ENCODE measurements around the gene ATP12A. TPM values are rescaled to one million over a fixed set of nuclear protein-coding genes. Genes with fewer than 3 reads are reported as not detected.
A peak's percentile ranks its signal among the peaks of the same experiment; 100 is the strongest.

The ATP12A gene
- total and polyA plus RNA-seq, 2 donors = 0.28 to 2.2 TPM

DNA sequence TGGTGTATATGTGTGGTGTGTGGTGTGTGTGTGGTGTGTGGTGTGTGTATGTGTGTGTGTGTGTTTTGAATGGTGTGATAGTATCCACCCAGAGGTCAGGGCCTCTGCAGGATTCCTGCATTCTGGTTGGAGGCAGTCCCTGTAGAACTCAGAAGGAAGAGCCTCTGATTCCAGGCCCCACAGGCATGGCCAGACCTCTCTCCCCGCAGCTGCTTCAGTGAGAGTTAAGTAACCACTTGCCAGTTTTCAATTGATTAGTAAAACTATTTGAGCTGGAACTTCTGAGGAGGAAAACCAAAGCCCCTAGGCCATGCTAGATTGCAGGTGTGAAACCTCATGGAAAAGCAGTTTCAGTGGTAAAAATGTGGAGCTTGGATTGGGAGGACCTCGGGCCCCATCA, 2.1 kb downstream of the ATP12A start:
- Histone ChIP-seq H3K9me3 (ENCODE audit: control insufficient read depth in 2 of 2, insufficient read depth in 1 of 2, low read length in 1 of 2) (no peaks in the 10 kb centered on the region), H3K4me3 (ENCODE audit: low read length in 2 of 2) (no peak overlapping the region), H3K36me3 (ENCODE audit: control insufficient read depth in 2 of 2, insufficient read depth in 2 of 2, low read length in 1 of 2) (no peaks in the 10 kb centered on the region), H3K27ac (ENCODE audit: low read depth in 1 of 2, low read length in 1 of 2) (no peak overlapping the region), H3K27me3 (ENCODE audit: control insufficient read depth in 2 of 2, insufficient read depth in 1 of 2, low read length in 1 of 2) (peaks cover 21 to 53% of the 10 kb centered on the region in 2 donors), H3K4me1 (ENCODE audit: control insufficient read depth in 2 of 2, insufficient read depth in 2 of 2, low read length in 2 of 2) (peaks cover 19 to 29% of the 10 kb centered on the region in 2 donors)
- no peak for DNase-seq (ENCODE audit: low read depth in 6 of 9, low spot score in 9 of 9)
- WGBS = 79% methylated on average over 2 of the region's 2 CpGs

DNA sequence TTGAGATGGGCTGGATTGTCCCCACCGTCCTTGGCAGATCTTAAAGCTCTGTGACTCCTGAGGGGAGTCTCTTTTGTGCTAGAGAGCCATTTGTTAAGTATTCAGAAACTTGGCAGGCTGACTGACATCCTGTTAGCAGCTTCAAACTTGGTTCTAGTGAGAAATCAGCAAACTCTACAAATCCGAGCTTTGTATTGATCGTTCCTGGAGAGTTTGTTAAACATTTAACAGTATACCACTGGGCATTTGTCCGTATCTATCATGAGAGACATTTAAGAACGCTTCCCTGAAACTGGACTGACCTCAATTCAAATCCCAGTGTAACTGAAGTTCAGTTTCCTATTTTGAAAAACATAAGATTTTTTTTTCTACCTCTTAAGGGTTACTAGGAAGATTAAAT, 3.1 kb downstream of the ATP12A start:
- no peak overlapping the region for H3K4me3 ChIP-seq (ENCODE audit: low read length in 2 of 2)
- DNase-seq (ENCODE audit: low read depth in 6 of 9, low spot score in 9 of 9) = no peak
- WGBS = 78% methylated on average over 5 of the region's 5 CpGs
- H3K4me1 ChIP-seq (ENCODE audit: control insufficient read depth in 2 of 2, insufficient read depth in 2 of 2, low read length in 2 of 2) = peaks cover 19 to 29% of the 10 kb centered on the region in 2 donors
- peaks cover 21 to 47% of the 10 kb centered on the region in 2 donors for H3K27me3 ChIP-seq (ENCODE audit: control insufficient read depth in 2 of 2, insufficient read depth in 1 of 2, low read length in 1 of 2)
- no peak overlapping the region for H3K27ac ChIP-seq (ENCODE audit: low read depth in 1 of 2, low read length in 1 of 2)
- no peaks in the 10 kb centered on the region for H3K36me3 ChIP-seq (ENCODE audit: control insufficient read depth in 2 of 2, insufficient read depth in 2 of 2, low read length in 1 of 2)
- H3K9me3 ChIP-seq (ENCODE audit: control insufficient read depth in 2 of 2, insufficient read depth in 1 of 2, low read length in 1 of 2) = no peaks in the 10 kb centered on the region

DNA sequence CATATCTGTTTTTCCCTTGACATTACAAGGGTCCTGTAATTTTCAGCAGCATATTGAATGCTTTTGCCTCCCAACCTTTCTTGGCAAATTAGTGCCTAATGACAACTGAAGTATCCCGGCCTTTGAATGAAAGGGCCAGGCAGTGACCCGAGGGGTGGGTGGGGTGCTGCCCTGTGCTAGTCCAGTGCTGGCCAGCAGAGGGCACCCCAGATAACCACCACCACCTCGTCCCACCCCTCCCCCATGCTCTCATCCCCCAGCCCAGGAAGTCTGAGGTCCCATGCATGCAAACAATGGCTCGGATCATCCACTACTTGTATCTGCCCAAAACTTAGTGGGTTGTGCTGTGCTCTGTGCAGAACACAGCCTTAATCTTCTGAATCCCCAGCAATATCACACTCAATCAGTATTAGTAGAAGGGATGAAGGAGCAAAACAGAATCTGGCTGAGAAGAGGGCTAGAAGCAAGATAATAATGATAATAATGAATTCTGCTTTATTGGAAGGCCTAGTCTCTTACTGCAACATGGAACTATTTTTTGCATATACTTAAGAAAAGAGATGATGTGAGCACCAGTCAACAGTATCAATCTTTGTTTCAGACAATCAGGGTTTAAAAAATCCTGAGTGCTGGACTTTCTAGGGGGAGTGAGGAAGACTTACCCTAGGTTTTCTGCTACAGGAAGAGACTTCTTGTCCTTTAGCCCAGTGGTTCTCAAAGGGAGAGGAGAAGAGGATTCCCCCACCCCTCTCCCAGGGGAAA, 3.8 kb downstream of the ATP12A start:
- no peaks in the 10 kb centered on the region for H3K9me3 ChIP-seq (ENCODE audit: control insufficient read depth in 2 of 2, insufficient read depth in 1 of 2, low read length in 1 of 2)
- peaks cover 21 to 47% of the 10 kb centered on the region in 2 donors for H3K27me3 ChIP-seq (ENCODE audit: control insufficient read depth in 2 of 2, insufficient read depth in 1 of 2, low read length in 1 of 2)
- 12% methylated on average over 4 of the region's 4 CpGs for WGBS
- H3K27ac ChIP-seq (ENCODE audit: low read depth in 1 of 2, low read length in 1 of 2) = no peak overlapping the region
- H3K4me1 ChIP-seq (ENCODE audit: control insufficient read depth in 2 of 2, insufficient read depth in 2 of 2, low read length in 2 of 2) = peaks cover 19 to 29% of the 10 kb centered on the region in 2 donors
- H3K36me3 ChIP-seq (ENCODE audit: control insufficient read depth in 2 of 2, insufficient read depth in 2 of 2, low read length in 1 of 2) = no peaks in the 10 kb centered on the region
- peak in 8 of 9 donors; percentile 24 to 72 (median 49) for DNase-seq (ENCODE audit: low read depth in 6 of 9, low spot score in 9 of 9)
- H3K4me3 ChIP-seq (ENCODE audit: low read length in 2 of 2) = no peak overlapping the region

DNA sequence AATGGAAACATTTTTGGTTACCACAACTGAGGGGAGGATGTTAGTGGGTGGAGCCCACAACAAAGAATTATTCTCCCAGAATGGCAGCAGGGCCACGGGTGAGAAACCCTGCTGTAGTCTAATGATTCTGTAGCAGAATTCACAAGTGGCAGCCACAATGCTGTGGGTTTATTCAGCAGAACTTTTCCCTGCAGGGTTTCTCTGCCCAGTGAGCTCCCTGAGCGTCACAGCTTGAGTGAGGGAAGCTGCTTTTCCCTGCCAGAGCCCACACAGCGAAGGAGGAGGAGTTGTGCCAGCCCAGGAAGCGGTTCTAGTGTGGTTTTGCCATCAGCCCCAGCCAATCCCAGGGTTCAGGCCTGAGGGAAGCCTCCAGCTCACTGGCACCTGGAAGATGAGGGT, 4.4 kb downstream of the ATP12A start:
- Histone ChIP-seq H3K36me3 (ENCODE audit: control insufficient read depth in 2 of 2, insufficient read depth in 2 of 2, low read length in 1 of 2) (no peaks in the 10 kb centered on the region), H3K9me3 (ENCODE audit: control insufficient read depth in 2 of 2, insufficient read depth in 1 of 2, low read length in 1 of 2) (no peaks in the 10 kb centered on the region), H3K4me3 (ENCODE audit: low read length in 2 of 2) (no peak overlapping the region), H3K27me3 (ENCODE audit: control insufficient read depth in 2 of 2, insufficient read depth in 1 of 2, low read length in 1 of 2) (peaks cover 21 to 48% of the 10 kb centered on the region in 2 donors), H3K27ac (ENCODE audit: low read depth in 1 of 2, low read length in 1 of 2) (no peak overlapping the region), H3K4me1 (ENCODE audit: control insufficient read depth in 2 of 2, insufficient read depth in 2 of 2, low read length in 2 of 2) (peaks cover 19 to 29% of the 10 kb centered on the region in 2 donors)
- peak in 3 of 9 donors; percentile 24 to 59 (median 24) for DNase-seq (ENCODE audit: low read depth in 6 of 9, low spot score in 9 of 9)
- 7% methylated on average over 4 of the region's 4 CpGs for WGBS

- H3K27me3 ChIP-seq (ENCODE audit: control insufficient read depth in 2 of 2, insufficient read depth in 1 of 2, low read length in 1 of 2) = peaks cover 14 to 45% of the 10 kb centered on the region in 2 donors
- H3K9me3 ChIP-seq (ENCODE audit: control insufficient read depth in 2 of 2, insufficient read depth in 1 of 2, low read length in 1 of 2) = no peaks in the 10 kb centered on the region
- peaks cover 19 to 26% of the 10 kb centered on the region in 2 donors for H3K4me1 ChIP-seq (ENCODE audit: control insufficient read depth in 2 of 2, insufficient read depth in 2 of 2, low read length in 2 of 2)
- H3K36me3 ChIP-seq (ENCODE audit: control insufficient read depth in 2 of 2, insufficient read depth in 2 of 2, low read length in 1 of 2) = no peaks in the 10 kb centered on the region
- H3K4me3 ChIP-seq (ENCODE audit: low read length in 2 of 2) = no peak overlapping the region
- 97% methylated on average over 6 of the region's 6 CpGs for WGBS
- no peak for DNase-seq (ENCODE audit: low read depth in 6 of 9, low spot score in 9 of 9)
- H3K27ac ChIP-seq (ENCODE audit: low read depth in 1 of 2, low read length in 1 of 2) = no peak overlapping the region
Observed at GRCh38 chr13:24685314-24685713, 5.1 kb downstream of the ATP12A start.

GRCh38 chr13:24687611-24688010, 7.4 kb downstream of the ATP12A start:
- no peak overlapping the region for H3K4me3 ChIP-seq (ENCODE audit: low read length in 2 of 2)
- H3K4me1 ChIP-seq (ENCODE audit: control insufficient read depth in 2 of 2, insufficient read depth in 2 of 2, low read length in 2 of 2) = peaks cover 13 to 21% of the 10 kb centered on the region in 2 donors
- H3K27me3 ChIP-seq (ENCODE audit: control insufficient read depth in 2 of 2, insufficient read depth in 1 of 2, low read length in 1 of 2) = peaks cover 0 to 39% of the 10 kb centered on the region in 2 donors
- no peaks in the 10 kb centered on the region for H3K36me3 ChIP-seq (ENCODE audit: control insufficient read depth in 2 of 2, insufficient read depth in 2 of 2, low read length in 1 of 2)
- H3K9me3 ChIP-seq (ENCODE audit: control insufficient read depth in 2 of 2, insufficient read depth in 1 of 2, low read length in 1 of 2) = no peaks in the 10 kb centered on the region
- 96% methylated on average over 7 of the region's 7 CpGs for WGBS
- DNase-seq (ENCODE audit: low read depth in 6 of 9, low spot score in 9 of 9) = no peak
- no peak overlapping the region for H3K27ac ChIP-seq (ENCODE audit: low read depth in 1 of 2, low read length in 1 of 2)

DNA sequence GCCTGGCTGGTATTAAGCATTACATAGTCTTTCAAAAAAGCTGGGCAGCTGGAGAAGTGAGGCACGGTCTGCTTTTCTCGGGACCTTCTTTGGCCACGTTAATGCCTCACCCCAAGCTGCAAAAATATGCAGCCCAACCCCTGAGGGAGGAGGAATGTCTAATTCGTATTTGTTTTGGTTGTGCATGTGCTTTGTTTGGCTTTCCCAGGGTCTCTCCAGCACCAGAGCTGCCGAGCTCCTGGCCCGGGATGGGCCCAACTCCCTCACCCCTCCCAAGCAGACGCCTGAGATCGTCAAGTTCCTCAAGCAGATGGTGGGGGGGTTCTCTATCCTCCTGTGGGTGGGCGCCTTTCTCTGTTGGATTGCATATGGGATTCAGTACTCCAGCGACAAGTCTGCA, 7.9 kb downstream of the ATP12A start:
- no peak overlapping the region for H3K27ac ChIP-seq (ENCODE audit: low read depth in 1 of 2, low read length in 1 of 2)
- no peaks in the 10 kb centered on the region for H3K9me3 ChIP-seq (ENCODE audit: control insufficient read depth in 2 of 2, insufficient read depth in 1 of 2, low read length in 1 of 2)
- H3K27me3 ChIP-seq (ENCODE audit: control insufficient read depth in 2 of 2, insufficient read depth in 1 of 2, low read length in 1 of 2) = peaks cover 0 to 41% of the 10 kb centered on the region in 2 donors
- H3K36me3 ChIP-seq (ENCODE audit: control insufficient read depth in 2 of 2, insufficient read depth in 2 of 2, low read length in 1 of 2) = no peaks in the 10 kb centered on the region
- DNase-seq (ENCODE audit: low read depth in 6 of 9, low spot score in 9 of 9) = no peak
- H3K4me1 ChIP-seq (ENCODE audit: control insufficient read depth in 2 of 2, insufficient read depth in 2 of 2, low read length in 2 of 2) = peaks cover 13 to 21% of the 10 kb centered on the region in 2 donors
- 82% methylated on average over 10 of the region's 10 CpGs for WGBS
- H3K4me3 ChIP-seq (ENCODE audit: low read length in 2 of 2) = no peak overlapping the region

- Histone ChIP-seq H3K27ac (ENCODE audit: low read depth in 1 of 2, low read length in 1 of 2) (no peak overlapping the region), H3K9me3 (ENCODE audit: control insufficient read depth in 2 of 2, insufficient read depth in 1 of 2, low read length in 1 of 2) (no peaks in the 10 kb centered on the region), H3K4me1 (ENCODE audit: control insufficient read depth in 2 of 2, insufficient read depth in 2 of 2, low read length in 2 of 2) (peaks cover 13 to 19% of the 10 kb centered on the region in 2 donors), H3K27me3 (ENCODE audit: control insufficient read depth in 2 of 2, insufficient read depth in 1 of 2, low read length in 1 of 2) (peaks cover 0 to 46% of the 10 kb centered on the region in 2 donors), H3K36me3 (ENCODE audit: control insufficient read depth in 2 of 2, insufficient read depth in 2 of 2, low read length in 1 of 2) (no peaks in the 10 kb centered on the region), H3K4me3 (ENCODE audit: low read length in 2 of 2) (no peak overlapping the region)
- DNase-seq (ENCODE audit: low read depth in 6 of 9, low spot score in 9 of 9) = no peak
- WGBS = 92% methylated on average over 11 of the region's 11 CpGs
Observed at GRCh38 chr13:24688950-24689349, 8.7 kb downstream of the ATP12A start.

DNA sequence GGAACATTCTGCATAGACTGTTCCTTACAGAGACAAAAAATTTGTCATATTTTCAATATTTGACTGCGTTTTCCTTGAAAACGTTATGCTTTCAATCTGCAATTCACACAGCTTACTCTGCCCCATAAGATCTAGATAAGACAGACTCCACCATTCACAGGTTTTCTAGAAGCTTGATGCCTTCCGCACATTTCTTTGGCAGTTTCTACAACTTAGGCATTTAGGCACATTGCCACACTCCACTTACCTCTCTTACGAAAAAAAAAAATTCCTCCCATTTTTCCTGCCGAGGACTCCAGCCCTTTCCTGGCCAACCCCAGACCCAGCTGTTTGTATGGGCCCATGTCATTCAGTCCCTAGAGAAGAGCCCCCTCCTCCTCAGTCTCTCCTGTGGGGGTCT, 11.2 kb downstream of the ATP12A start:
- no peak for DNase-seq (ENCODE audit: low read depth in 6 of 9, low spot score in 9 of 9)
- H3K4me1 ChIP-seq (ENCODE audit: control insufficient read depth in 2 of 2, insufficient read depth in 2 of 2, low read length in 2 of 2) = no peaks in the 10 kb centered on the region
- no peak overlapping the region for H3K27ac ChIP-seq (ENCODE audit: low read depth in 1 of 2, low read length in 1 of 2)
- no peak overlapping the region for H3K4me3 ChIP-seq (ENCODE audit: low read length in 2 of 2)
- 91% methylated on average over 5 of the region's 5 CpGs for WGBS
- H3K36me3 ChIP-seq (ENCODE audit: control insufficient read depth in 2 of 2, insufficient read depth in 2 of 2, low read length in 1 of 2) = no peaks in the 10 kb centered on the region
- no peaks in the 10 kb centered on the region for H3K9me3 ChIP-seq (ENCODE audit: control insufficient read depth in 2 of 2, insufficient read depth in 1 of 2, low read length in 1 of 2)
- peaks cover 0 to 43% of the 10 kb centered on the region in 2 donors for H3K27me3 ChIP-seq (ENCODE audit: control insufficient read depth in 2 of 2, insufficient read depth in 1 of 2, low read length in 1 of 2)
